Endothelial cell of umbilical vein (primary cell): ENCODE results near the gene TLR9. TPM values are rescaled to one million over a fixed set of nuclear protein-coding genes. Genes with fewer than 3 reads are reported as not detected.
A peak's percentile ranks its signal among the peaks of the same experiment; 100 is the strongest.

Experiments
- BruUV-seq: library from RNA; stranded (reverse); fragments of 400-500 nt; replicated peaks from 2 replicates; lab custom pipeline; 2021; lab: Mats Ljungman, UMichigan
- CTCF ChIA-PET: fragments of 300-600, 350-600 bp; sonication (Branson Sonifier 250); formaldehyde crosslinking; loops from one replicate; lab custom pipeline; 2021; ENCODE audit warnings: antibody characterized with exemption, inconsistent platforms; lab: Charles Lee
- POLR2A ChIA-PET: fragments of 300-600, 350-600 bp; sonication (Branson Sonifier 250); formaldehyde crosslinking; loops from one replicate; lab custom pipeline; 2021; ENCODE audit warnings: antibody characterized with exemption, inconsistent platforms; lab: Charles Lee
- DNase-seq: peaks from one replicate; pipeline ENCODE4 v3.0.0-alpha.2; 2011; ENCODE audit warnings: low read depth, low spot score
- FAIRE-seq: peaks from 2 replicates; lab custom pipeline; 2011; peaks lifted over from hg19 to GRCh38; lab: Jason Lieb, UNC
- H2AFZ ChIP-seq: 2 replicates; pipeline ENCODE4 v1.6.0; 2012; ENCODE audit warnings: low read depth, low read length, control low read depth, inconsistent platforms
- H3K27ac ChIP-seq: 2 replicates; pipeline ENCODE4 v1.5.1; 2011; ENCODE audit warnings: low read depth, mild to moderate bottlenecking, control low read depth, low read length, moderate library complexity; ENCODE audit not compliant: insufficient read depth
- H3K27me3 ChIP-seq, 2 experiments: 2 replicates each; pipeline versions ENCODE4 v1.6.0 to v1.6.1; 2011; ENCODE audit warnings: low read length in 2 of 2, mixed read lengths in 1 of 2; ENCODE audit not compliant: control insufficient read depth in 2 of 2, insufficient read depth in 2 of 2
- H3K36me3 ChIP-seq, 2 experiments: 2 replicates in 1 of 2; 3 replicates in 1 of 2; pipeline ENCODE4 v1.5.1; 2011; ENCODE audit warnings: low read length in 2 of 2, mild to moderate bottlenecking in 1 of 2, moderate library complexity in 1 of 2; ENCODE audit not compliant: control insufficient read depth in 2 of 2, insufficient read depth in 2 of 2; ENCODE audit errors: extremely low read depth in 1 of 2
- H3K4me1 ChIP-seq: 3 replicates; pipeline ENCODE4 v1.5.1; 2011; ENCODE audit warnings: mild to moderate bottlenecking, low read length; ENCODE audit not compliant: control insufficient read depth, insufficient read depth; ENCODE audit errors: extremely low read depth
- H3K4me2 ChIP-seq: 2 replicates; pipeline ENCODE4 v1.6.1; 2011; ENCODE audit warnings: low read length, control low read depth, mixed read lengths; ENCODE audit not compliant: insufficient read depth
- H3K4me3 ChIP-seq, 3 experiments: fragments of 200-600 bp in 1 of 3; sonication (generic), shearing (Covaris generic) in 1 of 3; replicated peaks in 1 of 3; 2 replicates each; pipeline ENCODE4 v1.5.1; 2011 to 2016; ENCODE audit warnings: control low read depth in 3 of 3, low read length in 3 of 3, mild to moderate bottlenecking in 2 of 3, inconsistent platforms in 1 of 3, low read depth in 1 of 3, moderate library complexity in 1 of 3; ENCODE audit not compliant: insufficient read depth in 1 of 3
- H3K79me2 ChIP-seq: 2 replicates; pipeline ENCODE4 v1.6.0; 2012; ENCODE audit warnings: low read length, inconsistent platforms; ENCODE audit not compliant: control insufficient read depth, insufficient read depth
- H3K9ac ChIP-seq: replicated peaks from 2 replicates; pipeline ENCODE3; 2011; ENCODE audit warnings: low read length, control low read depth; ENCODE audit not compliant: insufficient read depth; ENCODE audit errors: extremely low read depth
- H3K9me1 ChIP-seq: replicated peaks from 3 replicates; pipeline ENCODE4 v1.6.0; 2011; ENCODE audit warnings: mild to moderate bottlenecking, low read length; ENCODE audit not compliant: control insufficient read depth, insufficient read depth; ENCODE audit errors: extremely low read depth
- H3K9me3 ChIP-seq: replicated peaks from 2 replicates; pipeline ENCODE4 v1.5.1; 2012; ENCODE audit warnings: low read length, inconsistent platforms; ENCODE audit not compliant: control insufficient read depth, insufficient read depth
- H4K20me1 ChIP-seq: replicated peaks from 2 replicates; pipeline ENCODE3; 2011; ENCODE audit warnings: mild to moderate bottlenecking, low read length; ENCODE audit not compliant: control insufficient read depth, insufficient read depth; ENCODE audit errors: extremely low read depth
- CTCF ChIP-seq, 2 donors: IDR thresholded peaks; 1 replicate in 1 of 2; 2 replicates in 1 of 2; pipeline ENCODE4 v1.5.1; 2011; ENCODE audit warnings: low read length in 2 of 2, mild to moderate bottlenecking in 2 of 2, moderate library complexity in 2 of 2, control low read depth in 1 of 2, inconsistent platforms in 1 of 2, low read depth in 1 of 2; ENCODE audit not compliant: insufficient read depth in 1 of 2; ENCODE audit errors: extremely low read depth in 1 of 2
- EZH2 ChIP-seq: IDR thresholded peaks from 2 replicates; pipeline ENCODE4 v1.6.1; 2012; ENCODE audit warnings: borderline replicate concordance, low read depth, mild to moderate bottlenecking, moderate library complexity, low read length, inconsistent platforms; ENCODE audit not compliant: severe bottlenecking
- FOS ChIP-seq: IDR thresholded peaks from 2 replicates; pipeline ENCODE4 v1.6.1; 2011; ENCODE audit warnings: mild to moderate bottlenecking, low read length, moderate library complexity, borderline replicate concordance; ENCODE audit not compliant: insufficient read depth
- GATA2 ChIP-seq: IDR thresholded peaks from 2 replicates; pipeline ENCODE4 v1.7.0; 2011; ENCODE audit warnings: low read depth, mild to moderate bottlenecking, moderate library complexity, mixed read lengths, low read length; ENCODE audit not compliant: insufficient read length, insufficient read depth
- JUN ChIP-seq: IDR thresholded peaks from 2 replicates; pipeline ENCODE4 v1.6.1; 2011; ENCODE audit warnings: borderline replicate concordance, low read depth; ENCODE audit not compliant: insufficient read length, insufficient read depth
- MAX ChIP-seq: IDR thresholded peaks from 2 replicates; pipeline ENCODE4 v1.6.1; 2011; ENCODE audit not compliant: insufficient read depth, insufficient read length
- MYC ChIP-seq: IDR thresholded peaks from one replicate; pipeline ENCODE4 v1.6.1; 2011; ENCODE audit warnings: mild to moderate bottlenecking, low read depth, low read length
- POLR2A ChIP-seq: IDR thresholded peaks from 2 replicates; pipeline ENCODE4 v1.6.1; 2012; ENCODE audit warnings: low read depth, mild to moderate bottlenecking, control low read depth, low read length
- POLR2AphosphoS5 ChIP-seq: IDR thresholded peaks from 2 replicates; pipeline ENCODE4 v1.6.1; 2012; ENCODE audit warnings: low read depth, mild to moderate bottlenecking, control low read depth, low read length, moderate library complexity; ENCODE audit not compliant: insufficient read depth
- dilution Hi-C: fragments of 300-500 bp; cut with MboI; formaldehyde crosslinking; loops from one replicate; pipeline ENCODE4 v1.15.0; 2019; ENCODE audit warnings: low sequenced_read_pairs; ENCODE audit not compliant: extremely low pct_ligation_motif_present
- intact Hi-C: fragments of 100-400 bp; cut with micrococcal nuclease; formaldehyde crosslinking; loops from one replicate; pipeline ENCODE4 v1.10.0; 2022
- polyA plus RNA-seq, 4 experiments: library from polyadenylated mRNA; depleted of rRNA in 3 of 4; stranded (reverse) in 3 of 4; unstranded in 1 of 4; fragments of >200 nt; gene quantifications; 2 replicates each; pipeline versions ENCODE4 v1.2.1 to v1.2.3, GENCODE V29; 2011 to 2012; ENCODE audit warnings: missing spikeins in 1 of 4
- total RNA-seq: library from RNA; stranded (reverse); gene quantifications from 2 replicates; pipeline ENCODE4 v1.2.3, GENCODE V29; 2021

Gene TLR9
- total and polyA plus RNA-seq, 2 donors (not counting 3 experiments of a cell fraction or from before 2014, with no cell fraction given): not detected

- Histone ChIP-seq H3K9me1 (no peaks in the 10 kb centered on the region), H3K4me1 (peaks cover 23% of the 10 kb centered on the region), H3K79me2 (no peaks in the 10 kb centered on the region), H3K36me3 (peaks cover 0 to 19% of the 10 kb centered on the region in 2 experiments), H2AFZ (no peak overlapping the region), H3K9me3 (no peaks in the 10 kb centered on the region), H4K20me1 (no peaks in the 10 kb centered on the region), H3K27ac (no peak overlapping the region), H3K4me2 (no peak overlapping the region), H3K9ac (no peak overlapping the region), H3K27me3 (no peaks in the 10 kb centered on the region), H3K4me3 (no peak overlapping the region)
- DNase-seq: peak; percentile 38
- FAIRE-seq: no peak
- TF ChIP-seq JUN (no peak), GATA2 (no peak), POLR2AphosphoS5 (no peak), POLR2A (no peak)
- dilution Hi-C loops: no loop called here
- intact Hi-C loops: no loop called here
- ChIA-PET POLR2A (no interaction called here), CTCF (interaction anchor here (0.8 to 2.4 kb wide), 8 partner anchors 10 to 90 kb away, joined by 3 to 12 read pairs (median 5); partner anchors contain the start of gene TWF2)
- no TSS peak for BruUV-seq
Observed at GRCh38 chr3:52248816-52249547, 23.5 kb upstream of the TLR9 start.

- Histone ChIP-seq H4K20me1 (no peaks in the 10 kb centered on the region), H3K9ac (no peak overlapping the region), H3K9me3 (no peaks in the 10 kb centered on the region), H3K4me3 (no peak overlapping the region), H3K36me3 (peaks cover 0 to 13% of the 10 kb centered on the region in 2 experiments), H2AFZ (no peak overlapping the region), H3K79me2 (no peaks in the 10 kb centered on the region), H3K4me1 (peaks cover 24% of the 10 kb centered on the region), H3K27ac (no peak overlapping the region), H3K4me2 (no peak overlapping the region), H3K9me1 (no peaks in the 10 kb centered on the region), H3K27me3 (no peaks in the 10 kb centered on the region)
- intact Hi-C loops (no loop called here), dilution Hi-C loops (no loop called here)
- CTCF ChIA-PET: interaction anchor here (1.3 to 2.4 kb wide), 5 partner anchors 9 to 91 kb away, joined by 5 to 12 read pairs (median 9); partner anchors contain the start of gene TWF2
- no TSS peak for BruUV-seq
- no peak for FAIRE-seq
- POLR2A ChIA-PET: no interaction called here
- no peak for DNase-seq
- TF ChIP-seq EZH2 (no peak), POLR2AphosphoS5 (no peak), JUN (no peak), FOS (no peak), MYC (no peak), POLR2A (no peak), GATA2 (no peak), MAX (no peak), CTCF (IDR thresholded peaks at IDR 0.05; ENCODE audit: extremely low read depth in 1 of 2, insufficient read depth in 1 of 2, low read depth in 1 of 2, low read length in 2 of 2) (no peak)
Observed at GRCh38 chr3:52248165-52248541, 22.7 kb upstream of the TLR9 start.
